SU-DHL-6 (cell line): Measurements from ENCODE around the gene LDB2.

Source experiments
- H2AFZ ChIP-seq: fragments of 200-600 bp; sonication (generic); 2 replicates; pipeline ENCODE4 v1.6.1; 2014; ENCODE audit warnings: low read depth, mild to moderate bottlenecking, moderate library complexity, mixed read lengths, antibody characterized with exemption, low read length; ENCODE audit not compliant: severe bottlenecking
- H3F3A ChIP-seq: fragments of 200-600 bp; shearing (Covaris generic); 2 replicates; pipeline ENCODE4 v1.6.0; 2016; ENCODE audit warnings: antibody characterized with exemption, mild to moderate bottlenecking; ENCODE audit not compliant: insufficient read depth
- H3K27ac ChIP-seq: fragments of 200-600 bp; sonication (generic); 2 replicates; pipeline ENCODE4 v1.5.1; 2016; ENCODE audit warnings: low read depth, mild to moderate bottlenecking, low read length, moderate library complexity, mixed read lengths
- H3K27me3 ChIP-seq: fragments of 200-600 bp; sonication (generic), shearing (Covaris generic); 2 replicates; pipeline ENCODE4 v1.6.0; 2014; ENCODE audit warnings: mild to moderate bottlenecking, low read length
- H3K36me3 ChIP-seq: fragments of 200-600 bp; sonication (generic); 2 replicates; pipeline ENCODE4 v1.6.1; 2014; ENCODE audit warnings: mild to moderate bottlenecking, low read length, mixed read lengths
- H3K4me2 ChIP-seq: fragments of 300-600, 200-600 bp; shearing (Covaris generic), sonication (generic); 2 replicates; pipeline ENCODE4 v1.6.0; 2014; ENCODE audit warnings: low read length, low read depth, mild to moderate bottlenecking; ENCODE audit not compliant: poor library complexity, severe bottlenecking
- H3K4me3 ChIP-seq: fragments of 200-600 bp; sonication (generic); 2 replicates; pipeline ENCODE4 v1.5.1; 2014; ENCODE audit warnings: antibody characterized with exemption, low read length, mild to moderate bottlenecking, mixed read lengths; ENCODE audit not compliant: insufficient read depth, poor library complexity, severe bottlenecking
- H3K79me2 ChIP-seq: fragments of 200-600 bp; sonication (generic); 2 replicates; pipeline ENCODE4 v1.6.1; 2014; ENCODE audit warnings: mild to moderate bottlenecking, low read length, moderate library complexity; ENCODE audit not compliant: insufficient read depth
- H3K9ac ChIP-seq: fragments of 200-600 bp; sonication (generic); 2 replicates; pipeline ENCODE4 v1.7.0; 2014; ENCODE audit warnings: mild to moderate bottlenecking, low read length
- H3K9me2 ChIP-seq: fragments of 200-600 bp; sonication (generic); replicated peaks from 2 replicates; pipeline ENCODE4 v1.6.1; 2014; ENCODE audit warnings: low read length; ENCODE audit not compliant: insufficient read depth
- H3K9me3 ChIP-seq: fragments of 200-600 bp; sonication (generic); 2 replicates; pipeline ENCODE4 v1.6.1; 2014; ENCODE audit warnings: low read length, mixed read lengths; ENCODE audit not compliant: insufficient read depth
- H4K20me1 ChIP-seq: fragments of 200-600 bp; sonication (generic); 2 replicates; pipeline ENCODE4 v1.6.1; 2014; ENCODE audit warnings: low read depth, mild to moderate bottlenecking, antibody characterized with exemption, low read length, moderate library complexity, mixed read lengths
- EZH2phosphoT487 ChIP-seq: fragments of 200-600 bp; sonication (generic), shearing (Covaris generic); conservative IDR thresholded peaks from 2 replicates; pipeline ENCODE4 v1.6.1; 2018; ENCODE audit warnings: mild to moderate bottlenecking, antibody characterized with exemption, low read length, moderate library complexity, mixed read lengths
- TF ChIP-seq, protein P1 (sequence below): fragments of 200-600 bp; sonication (generic); IDR thresholded peaks from one replicate; pipeline ENCODE4 v1.5.1; 2017; ENCODE audit warnings: antibody characterized with exemption, mild to moderate bottlenecking, low read length, moderate library complexity; ENCODE audit not compliant: insufficient read depth, poor library complexity, severe bottlenecking

The LDB2 gene

DNA sequence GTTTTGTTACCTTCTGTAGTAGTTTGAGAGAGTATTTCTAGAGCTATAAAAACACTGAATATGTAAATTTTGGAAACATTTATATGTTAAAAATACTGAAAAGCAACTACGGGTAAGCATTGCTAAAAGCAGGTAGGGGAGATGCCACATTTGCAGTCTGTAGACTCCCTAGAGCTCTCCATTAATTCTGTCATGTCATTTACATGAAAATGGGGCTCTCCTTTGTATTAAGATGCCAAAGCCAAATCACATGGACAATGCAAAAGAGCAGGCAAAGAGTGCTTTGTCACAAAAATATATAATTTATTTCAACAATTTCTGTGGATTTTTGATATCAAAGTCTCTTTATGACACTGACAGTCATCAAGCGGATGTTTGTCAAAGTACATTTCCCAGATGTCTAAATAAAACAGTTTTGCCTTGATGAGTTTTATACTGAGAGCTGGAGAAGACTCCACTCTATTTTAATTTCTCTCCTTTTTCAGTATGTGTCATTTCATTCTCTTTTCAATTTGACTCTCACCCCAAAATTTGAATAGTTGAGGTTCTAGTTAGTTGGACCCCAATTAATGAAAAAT, 51.8 kb downstream of the LDB2 start:
- Histone ChIP-seq H3K9ac (no peak overlapping the region), H3K4me3 (no peak overlapping the region), H3F3A (no peaks in the 10 kb centered on the region), H3K9me3 (no peaks in the 10 kb centered on the region), H3K27me3 (no peaks in the 10 kb centered on the region), H3K27ac (no peak overlapping the region), H3K79me2 (no peaks in the 10 kb centered on the region), H2AFZ (no peak overlapping the region), H3K4me2 (no peak overlapping the region), H4K20me1 (no peaks in the 10 kb centered on the region), H3K9me2 (no peaks in the 10 kb centered on the region), H3K36me3 (no peaks in the 10 kb centered on the region)
- TF ChIP-seq, protein P1, sequence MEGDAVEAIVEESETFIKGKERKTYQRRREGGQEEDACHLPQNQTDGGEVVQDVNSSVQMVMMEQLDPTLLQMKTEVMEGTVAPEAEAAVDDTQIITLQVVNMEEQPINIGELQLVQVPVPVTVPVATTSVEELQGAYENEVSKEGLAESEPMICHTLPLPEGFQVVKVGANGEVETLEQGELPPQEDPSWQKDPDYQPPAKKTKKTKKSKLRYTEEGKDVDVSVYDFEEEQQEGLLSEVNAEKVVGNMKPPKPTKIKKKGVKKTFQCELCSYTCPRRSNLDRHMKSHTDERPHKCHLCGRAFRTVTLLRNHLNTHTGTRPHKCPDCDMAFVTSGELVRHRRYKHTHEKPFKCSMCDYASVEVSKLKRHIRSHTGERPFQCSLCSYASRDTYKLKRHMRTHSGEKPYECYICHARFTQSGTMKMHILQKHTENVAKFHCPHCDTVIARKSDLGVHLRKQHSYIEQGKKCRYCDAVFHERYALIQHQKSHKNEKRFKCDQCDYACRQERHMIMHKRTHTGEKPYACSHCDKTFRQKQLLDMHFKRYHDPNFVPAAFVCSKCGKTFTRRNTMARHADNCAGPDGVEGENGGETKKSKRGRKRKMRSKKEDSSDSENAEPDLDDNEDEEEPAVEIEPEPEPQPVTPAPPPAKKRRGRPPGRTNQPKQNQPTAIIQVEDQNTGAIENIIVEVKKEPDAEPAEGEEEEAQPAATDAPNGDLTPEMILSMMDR: no peak
- TF ChIP-seq EZH2phosphoT487: no peak

DNA sequence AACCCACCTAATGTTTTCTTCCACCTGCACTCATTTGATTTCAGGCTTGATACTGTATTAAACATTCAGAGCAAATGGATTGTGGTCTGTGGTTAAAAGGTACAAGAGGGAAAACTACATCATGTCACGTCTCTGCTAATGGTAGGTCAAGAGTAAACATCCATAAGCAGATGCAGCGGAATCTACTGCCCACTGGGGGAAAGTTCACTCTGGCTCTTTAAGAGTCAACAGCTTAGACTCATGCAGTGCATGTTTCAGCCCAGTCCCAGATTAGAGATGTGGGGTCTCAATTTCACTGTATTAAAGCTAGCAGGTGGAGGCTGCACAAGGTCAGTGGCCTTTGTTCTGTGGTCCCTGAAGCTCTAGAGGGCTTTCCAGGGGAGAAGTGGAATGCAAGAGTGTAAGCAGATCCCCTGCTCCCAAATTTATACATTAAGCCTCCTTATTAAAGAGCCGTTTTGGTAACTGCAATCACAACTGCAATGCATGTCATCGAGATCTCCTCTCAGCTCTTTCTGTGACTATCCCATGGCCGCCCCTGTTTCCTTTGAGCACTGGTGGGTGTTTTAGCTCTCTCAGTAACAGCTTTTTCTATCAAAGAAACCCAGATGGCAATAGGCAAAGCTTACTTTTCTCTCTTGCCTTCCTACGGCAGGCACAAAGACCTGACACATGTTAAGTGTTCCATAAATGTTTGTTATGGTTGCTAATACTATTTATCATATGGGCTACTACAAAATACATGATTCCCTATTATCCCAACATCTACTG, 53.4 kb downstream of the LDB2 start:
- H3K27ac ChIP-seq: no peak overlapping the region
- H3K9ac ChIP-seq: no peak overlapping the region
- no peaks in the 10 kb centered on the region for H4K20me1 ChIP-seq

DNA sequence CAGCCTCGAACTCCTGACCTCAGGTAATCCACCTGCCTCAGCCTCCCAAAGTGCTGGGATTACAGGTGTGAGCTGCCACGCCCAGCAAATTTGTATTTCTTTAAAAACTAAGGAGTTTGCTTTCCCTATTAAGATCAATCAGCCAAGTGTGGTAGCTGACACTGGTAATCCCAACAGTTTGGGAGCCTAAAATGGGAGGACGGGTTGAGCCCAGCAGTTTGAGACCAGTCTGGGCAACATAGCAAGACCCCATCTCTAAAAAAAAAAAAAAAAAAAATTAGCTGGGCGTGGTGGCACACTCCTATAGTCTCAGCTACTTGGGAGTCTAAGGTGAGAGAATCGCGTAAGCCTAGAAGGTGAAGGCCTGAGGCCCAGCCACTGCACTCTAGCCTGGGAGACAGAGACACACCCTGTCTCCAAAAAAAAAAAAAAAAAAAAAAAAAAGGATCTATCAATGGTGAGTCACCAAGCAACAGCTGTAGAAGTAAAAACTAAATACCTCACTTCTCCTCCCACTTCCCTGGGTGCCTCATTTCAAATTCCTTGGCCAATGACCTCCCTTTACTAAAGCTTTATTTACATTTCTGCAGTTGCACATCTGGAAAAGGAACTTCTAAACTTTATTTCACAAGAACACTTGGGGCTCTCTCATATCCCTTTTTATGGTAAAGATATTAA, 54.5 kb downstream of the LDB2 start:
- Histone ChIP-seq H2AFZ (no peak overlapping the region), H3K9me3 (no peaks in the 10 kb centered on the region), H3K27me3 (no peaks in the 10 kb centered on the region), H3K4me2 (no peak overlapping the region), H3F3A (no peaks in the 10 kb centered on the region), H3K27ac (no peak overlapping the region), H3K79me2 (no peaks in the 10 kb centered on the region), H3K9ac (no peak overlapping the region), H4K20me1 (no peaks in the 10 kb centered on the region), H3K36me3 (no peaks in the 10 kb centered on the region), H3K9me2 (no peaks in the 10 kb centered on the region), H3K4me3 (no peak overlapping the region)
- TF ChIP-seq EZH2phosphoT487: no peak
- TF ChIP-seq, protein P1: no peak

More for the DNA sequence above, 53.4 kb downstream of the LDB2 start:
- Histone ChIP-seq H3K9me2 (no peaks in the 10 kb centered on the region), H3K79me2 (no peaks in the 10 kb centered on the region), H3F3A (no peaks in the 10 kb centered on the region), H3K4me3 (no peak overlapping the region), H3K36me3 (no peaks in the 10 kb centered on the region), H3K4me2 (no peak overlapping the region), H3K9me3 (no peaks in the 10 kb centered on the region), H2AFZ (no peak overlapping the region), H3K27me3 (no peaks in the 10 kb centered on the region)
- no peak for TF ChIP-seq EZH2phosphoT487
- TF ChIP-seq, protein P1: no peak
